Measurements from ENCODE around the gene UPF3A.

UPF3A gene

GRCh38 chr13:114299604-114300305, 18.4 kb downstream of the UPF3A start:
- DNase-seq (ENCODE audit: low read depth, low spot score): no peak
- no peak overlapping the region for H3K27ac ChIP-seq

GRCh38 chr13:114303700-114304327, 22.4 kb downstream of the UPF3A start:
- H3K27ac ChIP-seq: no peak overlapping the region
- no peak for DNase-seq (ENCODE audit: low read depth, low spot score)

GRCh38 chr13:114304346-114305034, 23.1 kb downstream of the UPF3A start:
- H3K27ac ChIP-seq: no peak overlapping the region
- no peak for DNase-seq (ENCODE audit: low read depth, low spot score)

GRCh38 chr13:114309086-114309485, 27.7 kb downstream of the UPF3A start:
- H3K27ac ChIP-seq: no peak overlapping the region
- no peak for DNase-seq (ENCODE audit: low read depth, low spot score)

GRCh38 chr13:114309806-114310410, 28.5 kb downstream of the UPF3A start:
- no peak for DNase-seq (ENCODE audit: low read depth, low spot score)
- no peak overlapping the region for H3K27ac ChIP-seq

GRCh38 chr13:114310956-114311355, 29.6 kb downstream of the UPF3A start:
- H3K27ac ChIP-seq: no peak overlapping the region
- no peak for DNase-seq (ENCODE audit: low read depth, low spot score)

- no peak for DNase-seq (ENCODE audit: low read depth, low spot score)
- H3K27ac ChIP-seq: no peak overlapping the region
Measured at GRCh38 chr13:114311387-114311786, 30.0 kb downstream of the UPF3A start.

- DNase-seq (ENCODE audit: low read depth, low spot score): no peak
- H3K27ac ChIP-seq: no peak overlapping the region
Measured at GRCh38 chr13:114311908-114312307, 30.5 kb downstream of the UPF3A start.

GRCh38 chr13:114313061-114313860, 31.9 kb downstream of the UPF3A start:
- peak overlapping the region; percentile 91 for H3K27ac ChIP-seq
- no peak for DNase-seq (ENCODE audit: low read depth, low spot score)

GRCh38 chr13:114314074-114314912, 32.9 kb downstream of the UPF3A start, which contains the start of gene CHAMP1:
Gene CHAMP1 (plus strand): TSS chr13:114314503. CDS start chr13:114323843, 9,340 bp downstream.
- DNase-seq (ENCODE audit: low read depth, low spot score): peak; percentile 51

GRCh38 chr13:114315074-114315785, 33.8 kb downstream of the UPF3A start:
- no peak for DNase-seq (ENCODE audit: low read depth, low spot score)
- peak overlapping the region; percentile 91 for H3K27ac ChIP-seq

More at GRCh38 chr13:114314074-114314912, 32.9 kb downstream of the UPF3A start, which contains the start of gene CHAMP1:
- peak within 1 kb of the TSS; percentile 91 for H3K27ac ChIP-seq

- H3K27ac ChIP-seq: no peak overlapping the region
- DNase-seq (ENCODE audit: low read depth, low spot score): no peak
Measured at GRCh38 chr13:114318624-114319023, 37.2 kb downstream of the UPF3A start.

GRCh38 chr13:114319441-114319913, 38.1 kb downstream of the UPF3A start:
- H3K27ac ChIP-seq: no peak overlapping the region
- no peak for DNase-seq (ENCODE audit: low read depth, low spot score)

- DNase-seq (ENCODE audit: low read depth, low spot score): no peak
- no peak overlapping the region for H3K27ac ChIP-seq
Measured at GRCh38 chr13:114320065-114320464, 38.7 kb downstream of the UPF3A start.

GRCh38 chr13:114321256-114321655, 39.9 kb downstream of the UPF3A start:
- H3K27ac ChIP-seq: no peak overlapping the region
- no peak for DNase-seq (ENCODE audit: low read depth, low spot score)

GRCh38 chr13:114323349-114323748, 41.9 kb downstream of the UPF3A start:
- no peak overlapping the region for H3K27ac ChIP-seq
- DNase-seq (ENCODE audit: low read depth, low spot score): no peak

- no peak overlapping the region for H3K27ac ChIP-seq
Measured at GRCh38 chr13:114324334-114324733, 42.9 kb downstream of the UPF3A start.

GRCh38 chr13:114325729-114326128, 44.3 kb downstream of the UPF3A start:
- H3K27ac ChIP-seq: no peak overlapping the region
- no peak for DNase-seq (ENCODE audit: low read depth, low spot score)

More at GRCh38 chr13:114324334-114324733, 42.9 kb downstream of the UPF3A start:
- DNase-seq (ENCODE audit: low read depth, low spot score): no peak

Measured in epithelial cell of prostate (primary cell).